Measurements from ENCODE around the gene CMC2. TPM values are rescaled to one million over a fixed set of nuclear protein-coding genes. Genes with fewer than 3 reads are reported as not detected.

The CMC2 gene
- total RNA-seq, 1 donor from 2014 or later, result 52.8 TPM

DNA sequence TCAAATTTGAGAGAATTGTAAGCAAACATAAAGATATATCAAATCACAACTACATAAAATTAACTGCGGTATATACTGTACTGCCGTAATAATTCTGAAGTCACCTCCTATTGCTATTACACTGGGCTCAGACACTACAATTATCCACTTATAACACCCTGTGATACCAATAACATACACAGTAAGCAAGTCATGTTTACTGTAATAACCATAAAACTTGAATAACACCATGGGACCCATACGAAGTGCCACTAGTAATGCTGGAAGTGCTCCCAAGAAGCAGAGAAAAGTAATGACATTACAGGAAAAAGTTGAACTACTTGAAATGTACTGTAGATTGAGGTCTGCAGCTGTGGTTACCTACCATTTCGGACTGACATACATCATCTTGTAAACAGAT, 24.0 kb downstream of the CMC2 start:
- Histone ChIP-seq H3K36me3 (ENCODE audit: insufficient read depth, low read length) (peaks cover 4% of the 10 kb centered on the region), H3K79me2 (ENCODE audit: insufficient read depth, low read length) (peaks cover 54% of the 10 kb centered on the region), H3K4me2 (ENCODE audit: low read length) (no peak overlapping the region), H3K9me3 (ENCODE audit: insufficient read depth, low read depth, low read length) (no peaks in the 10 kb centered on the region), H3K27me3 (ENCODE audit: insufficient read depth, low read length) (no peaks in the 10 kb centered on the region), H3K9ac (ENCODE audit: low read length) (no peak overlapping the region), H2AFZ (ENCODE audit: low read depth, low read length) (no peak overlapping the region), H3K27ac (ENCODE audit: low read depth, low read length) (no peak overlapping the region), H3K4me3 (ENCODE audit: insufficient read depth, low read depth, low read length) (no peak overlapping the region), H3K4me1 (ENCODE audit: insufficient read depth, low read length) (no peaks in the 10 kb centered on the region), H4K20me1 (ENCODE audit: insufficient read depth, low read length) (peaks cover 10% of the 10 kb centered on the region)
- H3K4me3 Mint-ChIP-seq (ENCODE audit: unreplicated experiment), result no peak overlapping the region
- FAIRE-seq (no peak), DNase-seq (ENCODE audit: low read depth) (no peak)
- peaks cover 9% of the 10 kb centered on the region for H3K4me1 Mint-ChIP-seq (ENCODE audit: low read depth, unreplicated experiment)
- H3K27ac Mint-ChIP-seq (ENCODE audit: unreplicated experiment), result no peak overlapping the region
- H3K9me3 Mint-ChIP-seq (ENCODE audit: unreplicated experiment), result no peaks in the 10 kb centered on the region
- TF ChIP-seq, protein P1, sequence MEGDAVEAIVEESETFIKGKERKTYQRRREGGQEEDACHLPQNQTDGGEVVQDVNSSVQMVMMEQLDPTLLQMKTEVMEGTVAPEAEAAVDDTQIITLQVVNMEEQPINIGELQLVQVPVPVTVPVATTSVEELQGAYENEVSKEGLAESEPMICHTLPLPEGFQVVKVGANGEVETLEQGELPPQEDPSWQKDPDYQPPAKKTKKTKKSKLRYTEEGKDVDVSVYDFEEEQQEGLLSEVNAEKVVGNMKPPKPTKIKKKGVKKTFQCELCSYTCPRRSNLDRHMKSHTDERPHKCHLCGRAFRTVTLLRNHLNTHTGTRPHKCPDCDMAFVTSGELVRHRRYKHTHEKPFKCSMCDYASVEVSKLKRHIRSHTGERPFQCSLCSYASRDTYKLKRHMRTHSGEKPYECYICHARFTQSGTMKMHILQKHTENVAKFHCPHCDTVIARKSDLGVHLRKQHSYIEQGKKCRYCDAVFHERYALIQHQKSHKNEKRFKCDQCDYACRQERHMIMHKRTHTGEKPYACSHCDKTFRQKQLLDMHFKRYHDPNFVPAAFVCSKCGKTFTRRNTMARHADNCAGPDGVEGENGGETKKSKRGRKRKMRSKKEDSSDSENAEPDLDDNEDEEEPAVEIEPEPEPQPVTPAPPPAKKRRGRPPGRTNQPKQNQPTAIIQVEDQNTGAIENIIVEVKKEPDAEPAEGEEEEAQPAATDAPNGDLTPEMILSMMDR (IDR thresholded peaks at IDR 0.05; ENCODE audit: insufficient read depth, low read depth, low read length), result no peak
- no peak for TF ChIP-seq EZH2 (IDR thresholded peaks at IDR 0.05; ENCODE audit: insufficient read depth, low read length)
- peaks cover 7% of the 10 kb centered on the region for H3K36me3 Mint-ChIP-seq (ENCODE audit: low read depth, unreplicated experiment)
- H3K27me3 Mint-ChIP-seq (ENCODE audit: low read depth, unreplicated experiment), result no peaks in the 10 kb centered on the region

DNA sequence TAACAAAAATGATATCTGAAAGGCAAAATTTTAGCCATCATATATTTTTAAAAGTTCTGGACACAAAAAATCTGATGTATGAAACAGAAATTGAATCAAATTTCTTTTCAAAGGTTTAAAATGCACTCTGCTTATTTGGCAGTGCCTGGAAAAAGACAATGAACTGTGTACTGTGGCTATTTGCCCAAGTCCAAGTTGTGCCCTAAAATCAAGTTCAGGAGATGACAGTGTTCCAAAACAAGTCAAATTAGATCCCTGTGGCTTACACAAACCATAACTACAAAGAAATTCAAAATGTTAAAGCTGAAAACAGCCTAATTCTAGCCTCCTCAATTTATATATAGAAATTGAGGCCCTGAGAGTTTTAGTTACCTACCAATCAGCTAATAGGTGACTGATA, 25.6 kb downstream of the CMC2 start:
- no peak overlapping the region for H3K27ac Mint-ChIP-seq (ENCODE audit: unreplicated experiment)
- Histone ChIP-seq H3K9me3 (ENCODE audit: insufficient read depth, low read depth, low read length) (no peaks in the 10 kb centered on the region), H3K9ac (ENCODE audit: low read length) (no peak overlapping the region), H4K20me1 (ENCODE audit: insufficient read depth, low read length) (peaks cover 10% of the 10 kb centered on the region), H3K27me3 (ENCODE audit: insufficient read depth, low read length) (no peaks in the 10 kb centered on the region), H3K79me2 (ENCODE audit: insufficient read depth, low read length) (peaks cover 42% of the 10 kb centered on the region), H3K4me3 (ENCODE audit: insufficient read depth, low read depth, low read length) (no peak overlapping the region), H3K36me3 (ENCODE audit: insufficient read depth, low read length) (peaks cover 2% of the 10 kb centered on the region), H3K27ac (ENCODE audit: low read depth, low read length) (no peak overlapping the region), H3K4me1 (ENCODE audit: insufficient read depth, low read length) (no peaks in the 10 kb centered on the region), H2AFZ (ENCODE audit: low read depth, low read length) (no peak overlapping the region), H3K4me2 (ENCODE audit: low read length) (no peak overlapping the region)
- FAIRE-seq (no peak), DNase-seq (ENCODE audit: low read depth) (no peak)
- no peak for TF ChIP-seq EZH2 (IDR thresholded peaks at IDR 0.05; ENCODE audit: insufficient read depth, low read length)
- TF ChIP-seq, protein P1 (IDR thresholded peaks at IDR 0.05; ENCODE audit: insufficient read depth, low read depth, low read length), result no peak
- H3K4me3 Mint-ChIP-seq (ENCODE audit: unreplicated experiment), result no peak overlapping the region
- H3K27me3 Mint-ChIP-seq (ENCODE audit: low read depth, unreplicated experiment), result no peaks in the 10 kb centered on the region
- H3K36me3 Mint-ChIP-seq (ENCODE audit: low read depth, unreplicated experiment), result peaks cover 7% of the 10 kb centered on the region
- H3K4me1 Mint-ChIP-seq (ENCODE audit: low read depth, unreplicated experiment), result peaks cover 7% of the 10 kb centered on the region
- H3K9me3 Mint-ChIP-seq (ENCODE audit: unreplicated experiment), result no peaks in the 10 kb centered on the region

DNA sequence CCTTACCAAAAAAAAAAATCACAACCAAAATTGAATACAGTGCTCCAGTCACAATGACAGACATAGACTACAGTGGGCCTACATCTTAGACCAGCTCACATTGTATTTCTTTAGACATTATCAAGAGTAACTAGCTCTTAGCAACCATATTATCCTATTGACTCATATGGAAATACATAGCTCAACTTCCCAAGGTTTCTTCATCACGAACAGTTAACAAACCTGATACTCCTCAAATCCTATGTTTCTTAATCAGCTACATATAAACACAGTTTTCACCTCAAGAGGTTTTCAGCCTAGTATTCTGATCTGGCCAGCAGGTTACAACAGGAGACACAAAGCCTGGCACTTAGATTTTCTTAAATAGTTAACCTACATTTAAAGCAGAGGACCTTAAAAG, 29.7 kb downstream of the CMC2 start:
- H3K4me1 Mint-ChIP-seq (ENCODE audit: low read depth, unreplicated experiment), result peaks cover 2% of the 10 kb centered on the region
- Histone ChIP-seq H3K4me2 (ENCODE audit: low read length) (no peak overlapping the region), H3K79me2 (ENCODE audit: insufficient read depth, low read length) (peaks cover 7% of the 10 kb centered on the region), H2AFZ (ENCODE audit: low read depth, low read length) (no peak overlapping the region), H3K9ac (ENCODE audit: low read length) (no peak overlapping the region), H3K36me3 (ENCODE audit: insufficient read depth, low read length) (peaks cover 7% of the 10 kb centered on the region), H3K27me3 (ENCODE audit: insufficient read depth, low read length) (no peaks in the 10 kb centered on the region), H3K4me1 (ENCODE audit: insufficient read depth, low read length) (no peaks in the 10 kb centered on the region), H4K20me1 (ENCODE audit: insufficient read depth, low read length) (no peaks in the 10 kb centered on the region), H3K4me3 (ENCODE audit: insufficient read depth, low read depth, low read length) (no peak overlapping the region), H3K27ac (ENCODE audit: low read depth, low read length) (no peak overlapping the region), H3K9me3 (ENCODE audit: insufficient read depth, low read depth, low read length) (no peaks in the 10 kb centered on the region)
- H3K9me3 Mint-ChIP-seq (ENCODE audit: unreplicated experiment), result no peaks in the 10 kb centered on the region
- DNase-seq (ENCODE audit: low read depth) (no peak), FAIRE-seq (no peak)
- H3K4me3 Mint-ChIP-seq (ENCODE audit: unreplicated experiment), result no peak overlapping the region
- TF ChIP-seq EZH2 (IDR thresholded peaks at IDR 0.05; ENCODE audit: insufficient read depth, low read length), result no peak
- TF ChIP-seq, protein P1 (IDR thresholded peaks at IDR 0.05; ENCODE audit: insufficient read depth, low read depth, low read length), result no peak
- no peaks in the 10 kb centered on the region for H3K27me3 Mint-ChIP-seq (ENCODE audit: low read depth, unreplicated experiment)
- H3K27ac Mint-ChIP-seq (ENCODE audit: unreplicated experiment), result peak overlapping the region; percentile 15
- peaks cover 9% of the 10 kb centered on the region for H3K36me3 Mint-ChIP-seq (ENCODE audit: low read depth, unreplicated experiment)
